Superior temporal gyrus (tissue), 1 donor: ENCODE data around the gene ILDR1.

ENCODE experiments used
- DNase-seq: peaks from one replicate; pipeline ENCODE4 v3.0.0-alpha.2; 2016; ENCODE audit errors: extremely low spot score

The ILDR1 gene

GRCh38 chr3:122019493-122019892 is 2.6 kb downstream of the ILDR1 start:
- DNase-seq: no peak

- DNase-seq: no peak
Measured at GRCh38 chr3:122014741-122015140, 7.3 kb downstream of the ILDR1 start.

GRCh38 chr3:122013448-122013925 is 8.6 kb downstream of the ILDR1 start:
- DNase-seq: no peak

- DNase-seq: no peak
Measured at GRCh38 chr3:122012821-122013220, 9.2 kb downstream of the ILDR1 start.

GRCh38 chr3:122011396-122011795 is 10.7 kb downstream of the ILDR1 start:
- DNase-seq: no peak

GRCh38 chr3:122010506-122010905 is 11.5 kb downstream of the ILDR1 start:
- DNase-seq: no peak

- no peak for DNase-seq
Measured at GRCh38 chr3:122008166-122008565, 13.9 kb downstream of the ILDR1 start.

DNA sequence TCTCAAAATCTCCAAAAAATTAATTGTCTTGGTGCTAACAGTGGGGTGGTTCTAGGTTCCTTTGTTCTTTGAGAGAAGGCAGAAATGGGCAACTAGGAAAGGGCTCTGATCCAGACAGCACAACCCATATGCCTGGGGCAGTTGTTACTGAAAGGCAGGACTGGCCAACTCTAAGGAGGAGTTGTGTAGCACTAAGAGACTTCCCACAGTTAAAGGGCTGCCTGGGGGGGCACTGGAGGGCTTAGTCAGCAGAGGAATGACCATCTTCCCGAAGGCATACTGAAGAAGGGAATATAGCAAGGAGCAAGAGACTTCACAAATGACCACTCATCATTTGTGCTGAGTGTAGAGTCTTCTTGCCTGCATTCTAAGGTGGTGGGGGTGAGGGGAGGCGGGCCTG is 15.8 kb downstream of the ILDR1 start:
- DNase-seq: no peak

DNA sequence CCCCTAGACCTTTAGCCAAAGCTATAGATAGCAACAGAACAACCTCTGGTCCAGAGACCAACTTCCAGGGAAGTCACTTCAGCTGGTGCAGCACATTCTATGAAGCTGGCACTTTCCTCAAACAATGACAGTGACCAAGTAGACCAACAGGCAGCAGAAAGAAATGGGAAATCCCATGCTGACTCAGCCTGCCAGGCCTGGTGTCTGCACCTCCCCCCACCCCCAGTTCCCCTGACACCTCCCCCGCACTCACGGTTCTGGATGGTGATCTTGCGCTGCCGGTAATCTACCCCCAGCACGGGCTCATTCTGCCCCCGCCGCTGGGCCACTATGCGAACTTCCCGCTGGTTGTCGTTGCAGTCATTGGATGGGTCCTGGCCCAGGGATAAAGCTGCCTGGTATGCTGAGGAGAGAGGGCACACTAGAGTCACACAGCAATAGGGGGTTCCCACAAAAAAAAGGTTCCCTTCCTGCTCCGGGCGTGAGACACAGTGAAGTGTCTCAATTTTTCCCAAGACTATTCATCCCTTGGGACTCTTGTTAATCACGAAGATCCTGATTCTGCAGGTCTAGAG is 17.0 kb downstream of the ILDR1 start:
- no peak for DNase-seq

GRCh38 chr3:122004107-122004506 is 17.9 kb downstream of the ILDR1 start:
- no peak for DNase-seq

- no peak for DNase-seq
Measured at GRCh38 chr3:122003606-122004005, 18.4 kb downstream of the ILDR1 start.

DNA sequence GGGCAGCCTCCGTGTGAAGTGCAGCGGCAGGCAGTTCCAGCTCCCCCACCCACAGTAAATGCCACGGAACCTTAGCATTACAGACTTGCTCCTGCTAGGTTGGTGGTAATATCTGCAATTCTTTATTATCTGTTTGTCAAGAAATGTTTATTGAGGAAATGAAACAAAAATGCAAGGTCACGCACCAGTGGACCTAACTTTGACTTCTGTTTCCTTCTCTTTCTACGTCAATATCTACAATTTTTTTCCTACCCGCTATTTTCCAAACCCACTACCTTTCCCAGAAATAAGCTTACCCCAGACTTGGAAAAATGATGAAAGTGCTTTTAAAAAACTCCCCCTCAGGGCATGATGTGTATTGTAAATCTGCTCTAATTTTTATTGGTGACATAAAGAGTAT is 18.9 kb downstream of the ILDR1 start:
- DNase-seq: no peak

DNA sequence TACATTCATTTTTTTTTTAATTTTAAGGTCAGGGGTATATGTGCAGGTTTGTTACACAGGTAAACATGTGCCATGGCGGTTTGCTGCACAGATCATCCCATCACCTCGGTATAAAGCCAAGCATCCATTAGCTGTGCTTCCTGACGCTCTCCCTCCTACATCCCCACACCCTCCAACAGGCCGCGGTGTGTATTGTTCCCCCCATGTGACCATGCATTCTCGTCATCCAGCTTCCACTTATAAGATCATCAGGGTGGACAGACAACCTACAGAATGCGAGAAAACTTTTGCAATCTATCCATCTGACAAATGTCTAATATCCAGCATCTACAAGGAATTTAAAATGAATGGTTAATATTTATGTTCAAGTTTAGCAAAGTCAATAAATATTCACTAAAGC is 19.4 kb downstream of the ILDR1 start:
- DNase-seq: no peak

DNA sequence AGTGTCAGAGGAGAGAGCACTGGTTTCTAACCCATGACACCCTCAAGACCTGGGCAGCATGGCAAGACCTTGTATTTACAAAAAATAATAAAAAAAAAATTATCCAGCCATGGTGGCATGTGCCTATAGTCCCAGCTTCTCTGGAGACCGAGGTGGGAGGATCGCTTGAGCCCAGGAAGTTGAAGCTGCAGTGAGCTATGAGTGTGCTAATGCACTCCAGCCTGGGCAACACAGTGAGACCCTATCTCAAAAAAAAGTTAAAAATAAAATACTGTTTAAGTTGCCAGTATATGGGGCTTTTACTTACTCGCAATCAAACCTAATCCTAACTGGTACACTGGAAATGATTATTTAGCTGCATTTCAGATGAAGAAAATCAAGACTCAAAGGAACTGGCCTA is 20.2 kb downstream of the ILDR1 start:
- no peak for DNase-seq

DNA sequence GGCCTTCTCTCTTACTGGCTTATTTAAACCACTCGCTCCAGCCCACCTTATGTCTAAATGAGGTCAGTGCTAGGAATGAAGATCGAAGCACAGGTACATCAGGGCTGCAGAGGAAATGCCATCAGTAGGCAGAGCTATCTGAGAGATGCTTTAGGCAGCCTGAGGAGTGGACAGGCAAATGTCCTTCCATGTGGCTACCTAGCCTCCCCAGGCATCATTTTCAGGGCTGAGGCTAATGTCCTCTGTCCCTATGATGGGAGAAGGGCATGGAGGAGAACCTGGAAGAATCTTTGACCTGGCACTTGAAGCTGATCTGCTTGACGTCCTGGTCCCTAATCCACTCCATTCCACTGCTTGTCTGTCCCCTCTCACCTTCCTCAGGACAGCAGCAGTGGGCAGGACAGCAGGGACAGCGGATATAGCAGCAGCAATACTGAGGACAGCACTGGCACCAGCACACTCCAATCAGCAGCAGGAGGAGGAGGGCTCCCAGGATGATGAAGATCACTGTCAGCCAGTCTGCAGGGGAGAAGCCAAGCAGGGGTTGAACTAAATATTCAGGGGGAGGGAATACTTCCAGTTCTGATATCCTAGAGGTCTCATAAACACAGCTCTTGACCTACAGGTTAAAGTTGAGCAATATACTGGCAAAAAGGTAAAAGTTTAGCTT is 21.0 kb downstream of the ILDR1 start:
- DNase-seq: no peak

DNA sequence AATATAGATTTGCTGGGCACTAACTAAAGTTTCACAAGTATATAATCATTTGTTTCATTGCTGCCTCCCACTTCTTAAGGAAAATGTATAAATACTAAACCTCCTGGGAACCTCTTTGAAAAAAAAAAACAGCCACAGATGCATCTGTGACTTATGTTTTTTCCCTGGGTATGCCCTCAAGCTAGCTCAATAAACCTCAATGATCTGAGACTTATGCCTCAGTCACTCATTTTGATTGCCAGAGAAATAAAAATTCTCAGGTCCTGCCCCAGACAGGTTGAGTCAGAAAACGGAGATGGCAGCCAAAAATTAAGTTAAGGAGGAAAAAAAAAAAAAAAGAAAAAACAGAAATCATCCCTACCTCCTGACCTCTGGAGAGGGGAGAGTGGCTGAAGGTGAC is 22.1 kb downstream of the ILDR1 start:
- no peak for DNase-seq

DNA sequence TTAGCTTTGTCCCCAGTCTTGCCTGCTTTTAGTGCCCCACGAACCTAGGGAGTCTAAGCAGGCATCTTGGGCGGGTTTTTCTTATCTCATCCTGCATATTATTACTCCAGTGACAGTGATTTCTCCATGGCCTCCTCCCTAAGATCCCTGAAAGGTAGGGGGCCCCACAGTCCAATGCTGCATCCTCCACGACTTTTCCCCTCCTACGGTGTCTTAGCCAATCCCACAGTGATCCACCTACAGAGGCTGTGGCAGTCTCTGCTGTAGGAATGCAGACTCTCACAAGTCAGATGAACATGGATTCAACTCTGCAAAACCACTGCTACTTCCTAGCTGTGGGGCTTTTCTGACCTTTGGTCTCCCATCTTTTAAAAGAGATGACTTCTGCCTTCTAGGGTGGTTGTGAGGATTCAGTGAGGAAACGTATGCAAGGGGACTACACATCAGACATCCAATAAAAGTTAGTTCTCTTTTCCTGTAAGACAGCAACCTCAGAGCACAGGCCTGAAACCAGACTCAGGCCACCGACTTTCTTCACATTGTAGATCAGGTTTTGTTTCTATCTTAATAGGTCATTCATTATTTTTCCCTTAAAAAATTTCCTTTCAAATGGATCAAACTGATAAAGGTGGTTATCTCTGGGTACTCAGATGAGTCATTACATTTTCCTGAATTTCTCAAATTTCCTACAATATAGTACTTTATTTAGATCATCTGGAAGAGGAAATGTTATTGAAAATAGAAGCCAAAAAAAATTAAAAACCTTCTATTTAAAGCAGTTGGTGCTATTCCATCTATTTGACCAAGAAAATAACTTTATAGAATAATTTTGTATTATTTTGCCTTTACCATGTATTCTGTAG is 23.2 kb downstream of the ILDR1 start:
- no peak for DNase-seq

GRCh38 chr3:121998030-121998580 is 23.9 kb downstream of the ILDR1 start:
- DNase-seq: no peak

GRCh38 chr3:121997372-121997771 is 24.7 kb downstream of the ILDR1 start:
- DNase-seq: no peak

DNA sequence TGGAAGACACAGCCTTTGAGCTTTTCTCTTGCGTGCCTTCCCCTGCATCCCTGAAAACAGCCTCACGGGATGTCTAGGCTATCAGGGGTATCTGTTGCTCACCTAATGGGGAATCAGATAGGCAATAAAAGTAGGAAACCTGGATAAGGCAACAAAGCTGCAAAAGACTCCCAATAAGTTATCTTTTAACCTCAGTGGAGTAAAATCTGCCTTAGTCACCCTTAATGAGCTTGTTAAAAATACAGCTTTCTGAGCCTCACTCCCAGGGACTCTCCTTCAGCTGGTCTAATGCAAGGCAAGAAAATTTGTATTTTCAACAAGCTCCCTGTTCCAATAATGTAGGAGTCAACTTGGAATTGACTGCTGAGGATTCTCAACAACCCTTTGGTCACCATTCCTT is 25.6 kb downstream of the ILDR1 start:
- no peak for DNase-seq

GRCh38 chr3:121995161-121996137 is 26.6 kb downstream of the ILDR1 start:
- DNase-seq: no peak
